HG03095 (cell line): ENCODE measurements around the gene LIG1.
"Not testable (repeated sequence)": the region's sequence is repeated elsewhere in the genome, so short reads cannot be mapped to it uniquely, and the experiment has no call there.

Experiments used
- ATAC-seq: cut with Tn5 transposase; IDR thresholded peaks from one replicate; pipeline ENCODE4 v1.9.1; 2021; ENCODE audit warnings: moderate library complexity; ENCODE audit not compliant: unreplicated experiment

LIG1 gene

DNA sequence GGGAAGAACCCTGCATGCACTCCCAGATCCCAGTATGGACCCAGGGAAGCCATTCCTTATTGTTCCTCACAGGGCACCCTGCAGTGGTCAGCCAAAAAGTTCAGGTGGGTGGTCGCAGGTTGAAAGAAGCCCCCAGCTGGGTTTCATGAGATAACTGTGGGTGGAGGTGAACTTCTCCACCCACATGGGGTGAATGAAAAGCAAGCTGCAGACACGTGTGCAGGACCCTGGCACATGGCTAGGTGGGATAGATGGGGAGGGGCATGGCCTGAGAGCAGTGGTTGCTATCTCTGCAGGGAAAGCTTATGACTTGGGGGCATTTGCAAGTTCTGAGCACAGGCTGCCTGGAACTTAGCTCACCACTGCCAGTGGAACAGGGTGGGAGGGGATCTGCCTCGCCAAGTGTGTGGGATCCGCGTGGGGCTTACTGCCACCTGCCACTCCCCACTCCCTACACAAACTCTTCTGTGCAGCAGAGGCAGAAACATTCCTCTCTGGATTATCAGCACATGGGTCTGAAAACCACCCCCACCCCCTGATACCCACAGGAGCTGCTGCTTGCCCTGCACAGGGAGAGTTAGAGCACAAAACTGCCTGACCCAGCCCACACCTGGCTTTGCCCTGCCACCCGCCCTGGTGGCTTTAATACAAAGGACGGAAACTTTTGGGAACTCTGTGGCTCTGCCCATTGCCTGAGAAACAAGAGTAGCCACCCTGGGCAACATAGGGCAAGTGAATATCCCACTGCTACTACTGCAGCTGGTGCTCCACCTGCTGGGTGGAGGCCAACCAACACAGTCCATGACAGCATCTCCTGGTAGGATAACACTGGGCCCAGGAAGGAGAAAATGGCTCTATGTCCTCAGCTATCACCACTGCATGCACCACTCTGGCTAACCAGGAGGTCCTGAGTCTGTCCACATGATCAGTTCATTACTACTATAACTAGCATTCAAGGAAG lies 84.0 kb downstream of the LIG1 start:
- no peak for ATAC-seq

DNA sequence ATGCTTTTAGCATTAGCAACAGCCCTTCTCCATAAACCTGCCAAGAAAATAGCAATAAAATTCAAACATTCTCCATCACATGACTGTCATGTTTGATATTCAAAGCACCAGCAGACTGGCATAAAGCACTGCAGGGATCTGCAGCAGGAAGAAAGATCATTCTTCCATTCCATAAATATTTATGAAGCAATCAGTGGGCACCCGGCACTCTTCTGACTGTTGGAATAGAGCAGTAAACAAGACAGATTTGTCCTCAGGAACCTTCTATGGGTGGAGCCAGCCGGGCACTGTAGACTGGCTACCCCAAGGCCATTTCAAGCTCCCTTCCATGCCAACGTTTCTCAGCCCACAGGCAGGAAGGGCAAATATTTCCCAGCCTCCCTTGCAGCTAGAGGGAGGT lies 85.1 kb downstream of the LIG1 start:
- no peak for ATAC-seq

DNA sequence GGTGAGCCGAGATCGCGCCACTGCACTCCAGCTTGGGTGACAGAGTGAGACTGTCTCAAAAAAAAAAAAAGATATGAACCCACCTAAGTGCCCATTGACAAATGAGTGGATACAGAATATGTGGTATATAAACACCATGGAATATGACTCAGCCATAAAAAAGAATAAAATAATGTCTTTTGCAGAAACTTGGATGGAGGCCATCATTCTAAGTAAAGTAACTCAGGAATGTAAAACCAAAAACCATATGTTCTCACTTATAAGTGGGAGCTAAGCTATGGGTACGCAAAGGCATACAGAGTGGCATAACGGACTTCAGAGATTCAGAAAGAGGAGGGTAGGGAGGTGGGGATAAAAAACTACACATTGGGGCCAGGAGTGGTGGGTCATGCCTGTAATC lies 89.0 kb downstream of the LIG1 start:
- no peak for ATAC-seq

DNA sequence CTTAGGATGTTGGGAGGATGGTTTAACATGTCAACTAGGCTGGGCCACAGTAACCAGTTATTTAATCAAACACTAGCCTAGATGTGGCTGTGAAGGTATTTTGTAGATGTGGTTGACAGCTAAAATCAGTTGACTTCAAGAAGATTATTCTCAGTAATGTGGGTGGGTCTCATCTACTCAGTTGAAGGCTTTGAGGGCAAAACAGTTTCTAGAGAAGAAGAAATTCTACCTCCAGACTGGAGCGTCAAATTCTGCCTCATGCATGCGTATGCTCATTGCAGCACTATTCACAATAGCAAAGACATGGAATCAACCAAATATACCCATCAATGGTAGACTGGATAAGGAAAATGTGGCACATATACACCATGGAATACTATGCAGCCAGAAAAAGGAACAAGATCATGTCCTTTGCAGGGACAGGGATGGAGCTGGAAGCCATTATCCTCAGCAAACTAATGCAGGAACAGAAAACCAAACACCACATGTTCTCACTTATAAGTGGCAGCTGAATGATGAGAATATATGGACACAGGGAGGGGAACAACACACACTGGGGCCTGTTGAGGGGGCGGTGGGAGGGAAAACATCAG lies 99.9 kb downstream of the LIG1 start:
- ATAC-seq: not testable (repeated sequence)

DNA sequence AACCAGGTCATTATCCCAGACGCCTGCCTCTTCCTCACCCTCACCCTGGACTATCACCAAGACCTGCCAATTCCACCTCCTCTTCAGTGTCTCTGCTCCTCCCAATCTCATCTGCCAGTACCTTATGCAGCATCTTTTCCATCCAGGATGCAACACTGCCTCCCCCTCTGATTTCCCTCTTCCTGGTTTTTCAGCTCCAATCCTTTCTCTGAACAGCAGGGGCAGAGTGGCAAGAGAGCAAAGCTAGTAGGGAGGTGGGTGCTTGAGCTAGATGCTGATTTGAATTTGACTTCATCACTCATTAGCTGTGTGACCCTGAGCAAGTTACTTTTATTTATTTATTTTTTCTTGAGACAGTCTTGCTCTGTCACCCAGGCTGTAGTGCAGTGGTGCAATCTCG lies 100.7 kb downstream of the LIG1 start:
- no peak for ATAC-seq
